Thoracic aorta (tissue), 2 donors: ENCODE measurements around the gene ELL3. TPM values are rescaled to one million over a fixed set of nuclear protein-coding genes. Genes with fewer than 3 reads are reported as not detected.

ENCODE experiments used
- ATAC-seq: fragments of 150-250 bp; one replicate; pipeline ENCODE4 v1.8.0; 2017; ENCODE audit warnings: low read depth; ENCODE audit not compliant: insufficient number of reproducible peaks, low FRiP score
- DNase-seq: peaks from one replicate; pipeline ENCODE4 v3.0.0-alpha.2; 2020; ENCODE audit warnings: low spot score
- H3K27ac ChIP-seq, 2 donors: fragments of 200-600 bp; sonication (generic); 1 replicate in 1 of 2; 2 replicates in 1 of 2; pipeline ENCODE4 v1.5.1; 2016; ENCODE audit warnings: mild to moderate bottlenecking in 2 of 2, moderate library complexity in 2 of 2
- H3K27me3 ChIP-seq: fragments of 200-600 bp; sonication (generic); replicated peaks from 2 replicates; pipeline ENCODE4 v1.6.0; 2016; ENCODE audit warnings: mild to moderate bottlenecking; ENCODE audit not compliant: insufficient read depth
- H3K36me3 ChIP-seq: fragments of 200-600 bp; sonication (generic); one replicate; pipeline ENCODE4 v1.5.1; 2016
- H3K4me1 ChIP-seq, 2 donors: fragments of 200-600 bp; sonication (generic); 1 replicate in 1 of 2; 2 replicates in 1 of 2; pipeline versions ENCODE4 v1.5.1 to v1.6.0; 2016; ENCODE audit warnings: low read depth in 2 of 2, mild to moderate bottlenecking in 1 of 2; ENCODE audit not compliant: control insufficient read depth in 1 of 2
- H3K4me3 ChIP-seq: fragments of 200-600 bp; sonication (generic); 2 replicates; pipeline ENCODE4 v1.5.1; 2016; ENCODE audit warnings: mild to moderate bottlenecking
- H3K9me3 ChIP-seq: fragments of 200-600 bp; sonication (generic); 2 replicates; pipeline ENCODE4 v1.5.1; 2016
- CTCF ChIP-seq: fragments of 200-600 bp; sonication (generic); IDR thresholded peaks from one replicate; pipeline ENCODE4 v1.5.1; 2019; ENCODE audit warnings: antibody characterized with exemption
- total RNA-seq, 2 donors: library from RNA; depleted of rRNA; stranded (reverse); fragments of >200 nt; gene quantifications; one replicate each; pipeline versions ENCODE4 v1.1.0 to v1.2.3, GENCODE V29; 2016

Gene ELL3
- total RNA-seq, 2 donors from 2014 or later, result 7.2 to 11.2 TPM

GRCh38 chr15:43771816-43772215, 5.0 kb downstream of the ELL3 start:
- H3K27me3 ChIP-seq, result no peaks in the 10 kb centered on the region
- H3K4me1 ChIP-seq, result peaks cover 3 to 13% of the 10 kb centered on the region in 2 donors
- H3K9me3 ChIP-seq, result no peaks in the 10 kb centered on the region
- peaks cover 43% of the 10 kb centered on the region for H3K36me3 ChIP-seq
- ATAC-seq (no peak), DNase-seq (no peak)
- no peak for TF ChIP-seq CTCF
- no peak overlapping the region for H3K27ac ChIP-seq
- H3K4me3 ChIP-seq, result no peak overlapping the region

- ATAC-seq (no peak), DNase-seq (no peak)
- H3K36me3 ChIP-seq, result peaks cover 64% of the 10 kb centered on the region
- no peaks in the 10 kb centered on the region for H3K4me1 ChIP-seq
- TF ChIP-seq CTCF, result peak; percentile 74
- no peaks in the 10 kb centered on the region for H3K9me3 ChIP-seq
- H3K27me3 ChIP-seq, result no peaks in the 10 kb centered on the region
- no peak overlapping the region for H3K4me3 ChIP-seq
- no peak overlapping the region for H3K27ac ChIP-seq
These were observed 7.1 kb downstream of the ELL3 start for GRCh38 chr15:43769584-43770228.

GRCh38 chr15:43763819-43764446, 12.8 kb downstream of the ELL3 start:
- Histone ChIP-seq H3K4me3 (no peak overlapping the region), H3K27ac (no peak overlapping the region), H3K27me3 (no peaks in the 10 kb centered on the region), H3K36me3 (peaks cover 65% of the 10 kb centered on the region), H3K4me1 (peaks cover 0 to 8% of the 10 kb centered on the region in 2 donors), H3K9me3 (no peaks in the 10 kb centered on the region)
- TF ChIP-seq CTCF, result no peak
- DNase-seq (no peak), ATAC-seq (no peak)

GRCh38 chr15:43762824-43763223, 13.9 kb downstream of the ELL3 start:
- Histone ChIP-seq H3K4me3 (no peak overlapping the region), H3K27ac (no peak overlapping the region), H3K36me3 (peaks cover 54% of the 10 kb centered on the region), H3K9me3 (no peaks in the 10 kb centered on the region), H3K4me1 (peaks cover 0 to 8% of the 10 kb centered on the region in 2 donors), H3K27me3 (no peaks in the 10 kb centered on the region)
- DNase-seq (no peak), ATAC-seq (no peak)
- no peak for TF ChIP-seq CTCF

GRCh38 chr15:43751885-43752284, 24.9 kb downstream of the ELL3 start:
- DNase-seq (no peak), ATAC-seq (no peak)
- Histone ChIP-seq H3K36me3 (peaks cover 3% of the 10 kb centered on the region), H3K4me1 (peaks cover 15 to 52% of the 10 kb centered on the region in 2 donors), H3K4me3 (no peak overlapping the region), H3K27ac (no peak overlapping the region), H3K27me3 (no peaks in the 10 kb centered on the region), H3K9me3 (no peaks in the 10 kb centered on the region)
- TF ChIP-seq CTCF, result no peak
